Skin of body (tissue), 2 donors: ENCODE results near the gene CYTL1. TPM values are rescaled to one million over a fixed set of nuclear protein-coding genes. Genes with fewer than 3 reads are reported as not detected.
"Not testable (repeated sequence)": the region's sequence is repeated elsewhere in the genome, so short reads cannot be mapped to it uniquely, and the experiment has no call there.

Experiments
- DNase-seq: peaks from one replicate; lab custom pipeline; 2025; lab: John Stamatoyannopoulos, UW
- total RNA-seq: library from RNA; depleted of rRNA; stranded (reverse); fragments of >200 nt; gene quantifications from one replicate; pipeline ENCODE4 v1.2.3, GENCODE V29; 2014

Gene CYTL1
- 8.9 TPM for total RNA-seq

GRCh38 chr4:5019274-5019673, at the start of gene CYTL1:
CYTL1 (minus strand) TSS chr4:5019458; CDS start chr4:5019445, 13 bp downstream.
- DNase-seq = no peak

- no peak for DNase-seq
Measured at GRCh38 chr4:5067908-5068307, 48.6 kb upstream of the CYTL1 start.

GRCh38 chr4:5066968-5067367, 47.7 kb upstream of the CYTL1 start:
- DNase-seq = not testable (repeated sequence)

GRCh38 chr4:5066101-5066500, 46.8 kb upstream of the CYTL1 start:
- DNase-seq = no peak

GRCh38 chr4:5055411-5055810, 36.2 kb upstream of the CYTL1 start:
- DNase-seq = no peak

- no peak for DNase-seq
Measured at GRCh38 chr4:5054532-5054931, 35.3 kb upstream of the CYTL1 start.

- DNase-seq = no peak
Measured at GRCh38 chr4:5052726-5053425, 33.6 kb upstream of the CYTL1 start.

- no peak for DNase-seq
Measured at GRCh38 chr4:5052204-5052702, 33.0 kb upstream of the CYTL1 start.

- DNase-seq = peak; percentile 60
Measured at GRCh38 chr4:5051278-5052203, 32.3 kb upstream of the CYTL1 start, which contains the start of gene STK32B. STK32B (plus strand) TSS chr4:5051480.

- peak; percentile 53 for DNase-seq
Measured at GRCh38 chr4:5050520-5051277, 31.4 kb upstream of the CYTL1 start.

GRCh38 chr4:5048721-5049120, 29.5 kb upstream of the CYTL1 start:
- no peak for DNase-seq

- peak; percentile 31 for DNase-seq
Measured at GRCh38 chr4:5045097-5045496, 25.8 kb upstream of the CYTL1 start.

GRCh38 chr4:5044341-5044740, 25.1 kb upstream of the CYTL1 start:
- DNase-seq = no peak

GRCh38 chr4:5043579-5043978, 24.3 kb upstream of the CYTL1 start:
- no peak for DNase-seq

GRCh38 chr4:5041699-5042098, 22.4 kb upstream of the CYTL1 start:
- peak; percentile 74 for DNase-seq

GRCh38 chr4:5040856-5041620, 21.8 kb upstream of the CYTL1 start:
- DNase-seq = peak; percentile 92

GRCh38 chr4:5039800-5040199, 20.5 kb upstream of the CYTL1 start:
- no peak for DNase-seq

GRCh38 chr4:5037553-5038551, 18.6 kb upstream of the CYTL1 start:
- peak; percentile 83 for DNase-seq

GRCh38 chr4:5036239-5036638, 17.0 kb upstream of the CYTL1 start:
- DNase-seq = peak; percentile 54
